ENCODE data around the gene HMGN4.

HMGN4 gene

DNA sequence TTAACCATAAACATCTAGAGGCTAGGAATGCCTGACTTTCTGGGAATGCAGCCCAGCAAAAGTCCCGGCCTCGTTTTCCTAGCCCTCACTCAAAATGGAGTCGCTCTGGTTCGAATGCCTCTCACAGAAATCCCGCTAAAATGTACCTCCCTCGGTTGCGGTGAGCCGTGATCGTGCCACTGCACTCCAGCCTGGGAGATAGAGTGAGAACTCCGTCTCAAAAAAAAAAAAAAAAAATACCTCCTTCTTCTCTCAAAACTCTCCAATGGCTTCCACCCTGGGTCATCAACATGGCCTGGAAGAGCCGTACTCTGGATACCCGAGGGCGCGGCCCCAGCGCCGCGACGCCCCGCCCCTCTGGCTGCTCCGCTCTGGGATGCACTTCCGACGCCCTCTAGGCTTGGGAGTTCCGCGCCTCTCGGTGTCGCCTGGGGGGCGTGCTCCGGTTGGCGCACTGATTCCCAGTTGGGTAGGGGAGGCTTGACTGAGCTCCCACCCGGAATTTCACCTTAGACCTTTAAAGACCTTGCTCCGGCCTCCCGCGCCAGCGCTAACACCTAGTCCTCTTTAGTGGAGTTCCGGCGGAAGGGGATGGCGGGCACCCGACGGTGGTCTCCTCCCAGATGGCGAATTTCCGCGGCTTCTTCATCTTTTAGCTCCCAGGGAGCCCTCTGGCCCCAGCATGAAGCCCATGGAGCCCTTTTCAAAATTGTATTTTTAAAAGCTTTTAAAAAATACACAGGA, 12.3 kb downstream of the HMGN4 start:
- TF ChIP-seq SUZ12 (IDR thresholded peaks at IDR 0.05) (no peak), FOXM1 (IDR thresholded peaks at IDR 0.05; ENCODE audit: borderline replicate concordance) (no peak), BHLHE40 (IDR thresholded peaks at IDR 0.05; ENCODE audit: borderline replicate concordance) (no peak), PKNOX1 (IDR thresholded peaks at IDR 0.05) (no peak), CTBP1 (IDR thresholded peaks at IDR 0.05; ENCODE audit: borderline replicate concordance) (no peak)
- no peak for DNase-seq (ENCODE audit: extremely low spot score)
- ChIA-PET CTCF (no interaction called here), POLR2A (no interaction called here)

GRCh38 chr6:26552205-26552604, 14.0 kb downstream of the HMGN4 start:
- no peak for DNase-seq (ENCODE audit: extremely low spot score)
- no peak for TF ChIP-seq FOXK2 (IDR thresholded peaks at IDR 0.05)
- TF ChIP-seq TARDBP (IDR thresholded peaks at IDR 0.05) = no peak
- TF ChIP-seq CTBP1 (IDR thresholded peaks at IDR 0.05; ENCODE audit: borderline replicate concordance) = no peak
- no peak for TF ChIP-seq PKNOX1 (IDR thresholded peaks at IDR 0.05)
- no peak for TF ChIP-seq LEF1 (IDR thresholded peaks at IDR 0.05; ENCODE audit: borderline replicate concordance)
- no peak for TF ChIP-seq FOXM1 (IDR thresholded peaks at IDR 0.05; ENCODE audit: borderline replicate concordance)
- TF ChIP-seq ARNT (IDR thresholded peaks at IDR 0.05) = no peak
- no peak for TF ChIP-seq ELF4 (IDR thresholded peaks at IDR 0.05)
- TF ChIP-seq NFRKB (IDR thresholded peaks at IDR 0.05) = no peak
- no peak for TF ChIP-seq BHLHE40 (IDR thresholded peaks at IDR 0.05; ENCODE audit: borderline replicate concordance)
- no peak for TF ChIP-seq FOXA1 (IDR thresholded peaks at IDR 0.05)
- TF ChIP-seq ZNF384 (IDR thresholded peaks at IDR 0.05) = no peak
- no peak for TF ChIP-seq SP1 (IDR thresholded peaks at IDR 0.05)
- TF ChIP-seq SUZ12 (IDR thresholded peaks at IDR 0.05) = no peak
- no peak for TF ChIP-seq L3MBTL2 (conservative IDR thresholded peaks at IDR 0.05)
- no peak for TF ChIP-seq HDGF (IDR thresholded peaks at IDR 0.05; ENCODE audit: borderline replicate concordance)
- ChIA-PET CTCF (no interaction called here), POLR2A (interaction anchor here (0.7 to 6.3 kb wide), 2 partner anchors 15 to 260 kb away, joined by 3 to 45 read pairs; partner anchors contain the start of gene HMGN4)

DNA sequence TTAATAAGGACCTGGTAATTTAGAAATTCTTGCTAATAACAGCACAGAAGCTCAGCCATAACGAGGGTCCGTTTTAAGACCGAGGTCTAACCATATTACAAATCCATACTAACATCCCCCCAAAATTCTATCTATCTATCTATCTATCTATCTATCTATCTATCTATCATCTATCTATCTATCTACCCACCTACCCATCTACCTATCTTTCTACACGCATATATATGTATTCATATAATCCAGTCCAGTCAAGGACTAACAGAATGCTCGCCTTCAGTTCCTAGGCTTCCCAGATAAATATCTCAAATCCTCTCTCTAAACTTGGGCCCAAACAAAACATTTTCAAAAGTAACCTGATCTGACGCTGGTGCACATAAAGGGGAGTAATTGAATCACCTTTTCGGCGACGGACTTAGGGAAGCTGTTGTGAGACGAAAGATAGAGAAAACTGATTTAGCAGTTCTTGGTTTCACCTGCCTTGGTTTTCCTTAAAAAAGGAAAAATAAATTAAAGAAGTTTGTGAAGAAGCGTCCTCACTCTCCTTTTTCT, 14.5 kb downstream of the HMGN4 start:
- TF ChIP-seq CTBP1 (IDR thresholded peaks at IDR 0.05; ENCODE audit: borderline replicate concordance) (no peak), ZNF384 (IDR thresholded peaks at IDR 0.05) (no peak), PKNOX1 (IDR thresholded peaks at IDR 0.05) (no peak)
- CTCF ChIA-PET = no interaction called here

GRCh38 chr6:26553264-26553634, 15.1 kb downstream of the HMGN4 start:
- TF ChIP-seq SUZ12 (IDR thresholded peaks at IDR 0.05) (no peak), FOXM1 (IDR thresholded peaks at IDR 0.05; ENCODE audit: borderline replicate concordance) (no peak), ARNT (IDR thresholded peaks at IDR 0.05) (no peak), FOXK2 (IDR thresholded peaks at IDR 0.05) (no peak), BHLHE40 (IDR thresholded peaks at IDR 0.05; ENCODE audit: borderline replicate concordance) (no peak), SP1 (IDR thresholded peaks at IDR 0.05) (no peak), HDGF (IDR thresholded peaks at IDR 0.05; ENCODE audit: borderline replicate concordance) (no peak), PKNOX1 (IDR thresholded peaks at IDR 0.05) (peak; percentile 28), NFRKB (IDR thresholded peaks at IDR 0.05) (no peak)
- ChIA-PET CTCF (interaction anchor here (1.2 kb wide), 1 partner anchor 16 kb away, joined by 3 read pairs; no protein-coding TSS in a partner anchor), POLR2A (interaction anchor here (1.0 to 6.3 kb wide), 4 partner anchors 16 to 429 kb away, joined by 3 to 45 read pairs (median 4); partner anchors contain the start of gene HMGN4)
- no peak for DNase-seq (ENCODE audit: extremely low spot score)

More for the DNA sequence above, 14.5 kb downstream of the HMGN4 start:
- POLR2A ChIA-PET = interaction anchor here (0.7 to 6.3 kb wide), 5 partner anchors 15 to 429 kb away, joined by 3 to 45 read pairs (median 4); partner anchors contain the start of gene HMGN4
- no peak for DNase-seq (ENCODE audit: extremely low spot score)

GRCh38 chr6:26553635-26554446, 15.7 kb downstream of the HMGN4 start:
- CTCF ChIA-PET = interaction anchor here (0.6 to 1.3 kb wide), 5 partner anchors 16 to 232 kb away, joined by 3 to 4 read pairs (median 3); no protein-coding TSS in a partner anchor
- POLR2A ChIA-PET = interaction anchor here (1.0 to 6.3 kb wide), 4 partner anchors 16 to 430 kb away, joined by 3 to 45 read pairs (median 4); partner anchors contain the start of gene HMGN4
- no peak for DNase-seq (ENCODE audit: extremely low spot score)
- 0 out of 2 replicates have a peak, but pooled peaks have one; percentile 10 for TF ChIP-seq TARDBP (IDR thresholded peaks at IDR 0.05)
- TF ChIP-seq HDGF (IDR thresholded peaks at IDR 0.05; ENCODE audit: borderline replicate concordance) = no peak
- TF ChIP-seq ARNT (IDR thresholded peaks at IDR 0.05) = no peak
- no peak for TF ChIP-seq LEF1 (IDR thresholded peaks at IDR 0.05; ENCODE audit: borderline replicate concordance)
